HepG2 (cell line): ENCODE measurements around the gene EMID1. TPM values are rescaled to one million over a fixed set of nuclear protein-coding genes. Genes with fewer than 3 reads are reported as not detected.

Experiments
- ADNP ChIP-seq: sonication (generic); formaldehyde crosslinking; IDR thresholded peaks from 2 replicates; pipeline ENCODE4 v1.4.0; 2020; ENCODE audit warnings: missing genetic modification reagents
- CSRNP1 ChIP-seq: sonication (generic); formaldehyde crosslinking; IDR thresholded peaks from 2 replicates; pipeline ENCODE4 v1.8.1; 2023; ENCODE audit warnings: mild to moderate bottlenecking, missing genetic modification reagents
- FOXK2 ChIP-seq: fragments of 450-650 bp; IDR thresholded peaks from 2 replicates; pipeline ENCODE4 v1.6.1; 2016
- FOXM1 ChIP-seq: sonication (generic); formaldehyde crosslinking; IDR thresholded peaks from 2 replicates; pipeline ENCODE4 v1.5.0; 2020; ENCODE audit warnings: missing genetic modification reagents
- JDP2 ChIP-seq: sonication (generic); formaldehyde crosslinking; IDR thresholded peaks from 2 replicates; pipeline ENCODE4 v1.8.1; 2022; ENCODE audit warnings: missing genetic modification reagents, borderline replicate concordance
- KAT8 ChIP-seq: IDR thresholded peaks from 2 replicates; pipeline ENCODE4 v1.6.1; 2016; ENCODE audit warnings: missing genetic modification reagents, missing compliant biosample characterization
- MAFK ChIP-seq, 2 experiments: IDR thresholded peaks in 1 of 2; conservative IDR thresholded peaks in 1 of 2; 2 replicates each; pipeline ENCODE4 v1.6.1; 2011; ENCODE audit warnings: improper control_type of control experiment in 2 of 2, low read length in 2 of 2
- NFIB ChIP-seq: sonication (generic); formaldehyde crosslinking; IDR thresholded peaks from 2 replicates; pipeline ENCODE4 v1.9.0; 2021; ENCODE audit warnings: missing genetic modification reagents, mild to moderate bottlenecking, borderline replicate concordance
- PCBP2 ChIP-seq: fragments of 200-400 bp; formaldehyde crosslinking; optimal IDR thresholded peaks from 2 replicates; pipeline ENCODE3; 2018; ENCODE audit warnings: low read length, low read depth; ENCODE audit not compliant: poor library complexity, severe bottlenecking
- PHF5A ChIP-seq: IDR thresholded peaks from one replicate; pipeline ENCODE4 v1.6.1; 2018; ENCODE audit warnings: low read depth, missing genetic modification reagents; ENCODE audit not compliant: unreplicated experiment
- RBM22 ChIP-seq: fragments of 200-400 bp; formaldehyde crosslinking; optimal IDR thresholded peaks from 2 replicates; pipeline ENCODE3; 2017; ENCODE audit warnings: mild to moderate bottlenecking, low read length, moderate library complexity
- SOX6 ChIP-seq, 2 experiments: fragments of 450-650 bp in 1 of 2; sonication (generic) in 1 of 2; formaldehyde crosslinking in 1 of 2; IDR thresholded peaks; 2 replicates each; pipeline versions ENCODE4 v1.4.0 to v1.6.1; 2017 to 2020; ENCODE audit warnings: antibody characterized with exemption in 1 of 2, mild to moderate bottlenecking in 1 of 2, missing genetic modification reagents in 1 of 2
- TCF7 ChIP-seq: sonication (generic); IDR thresholded peaks from 2 replicates; pipeline ENCODE4 v1.6.1; 2016; ENCODE audit warnings: antibody characterized with exemption, low read depth
- TFDP2 ChIP-seq: sonication (generic); formaldehyde crosslinking; IDR thresholded peaks from 2 replicates; pipeline ENCODE4 v1.4.0; 2020; ENCODE audit warnings: missing genetic modification reagents
- ZMAT5 ChIP-seq: sonication (generic); formaldehyde crosslinking; IDR thresholded peaks from 2 replicates; pipeline ENCODE4 v1.5.0; 2020; ENCODE audit warnings: mild to moderate bottlenecking, low read depth, missing genetic modification reagents, borderline replicate concordance
- ZNF331 ChIP-seq: sonication (generic); formaldehyde crosslinking; IDR thresholded peaks from 2 replicates; pipeline ENCODE4 v1.4.0; 2020; ENCODE audit warnings: missing genetic modification reagents
- ZNF343 ChIP-seq: sonication (generic); formaldehyde crosslinking; IDR thresholded peaks from 2 replicates; pipeline ENCODE4 v1.4.0; 2020; ENCODE audit warnings: mild to moderate bottlenecking, missing genetic modification reagents
- ZNF597 ChIP-seq: sonication (generic); formaldehyde crosslinking; IDR thresholded peaks from 2 replicates; pipeline ENCODE4 v1.5.0; 2020; ENCODE audit warnings: missing genetic modification reagents
- ZNF615 ChIP-seq: sonication (generic); formaldehyde crosslinking; IDR thresholded peaks from 2 replicates; pipeline ENCODE4 v1.5.0; 2020; ENCODE audit warnings: mild to moderate bottlenecking, missing genetic modification reagents, borderline replicate concordance
- ZNF629 ChIP-seq: sonication (generic); formaldehyde crosslinking; conservative IDR thresholded peaks from 2 replicates; pipeline ENCODE4 v1.5.0; 2020; ENCODE audit warnings: missing genetic modification reagents
- ZNF704 ChIP-seq: sonication (generic); formaldehyde crosslinking; IDR thresholded peaks from 2 replicates; pipeline ENCODE4 v1.8.1; 2023; ENCODE audit warnings: mild to moderate bottlenecking, inconsistent platforms, moderate library complexity, missing genetic modification reagents, borderline replicate concordance
- ZNF710 ChIP-seq: sonication (generic); formaldehyde crosslinking; IDR thresholded peaks from 2 replicates; pipeline ENCODE4 v1.5.0; 2020; ENCODE audit warnings: mild to moderate bottlenecking, missing genetic modification reagents, borderline replicate concordance
- polyA plus RNA-seq, 8 experiments: library from polyadenylated mRNA; depleted of rRNA in 3 of 8; stranded (reverse) in 7 of 8; unstranded in 1 of 8; fragments of >200 nt; fragmentation: Illumina TruSeq in 4 of 8; extraction: Trizol in 4 of 8; gene quantifications; 2 replicates each; pipeline versions ENCODE4 v1.2.1 to v1.2.3, GENCODE V29; 2011 to 2016; ENCODE audit warnings: low read depth in 4 of 8, missing spikeins in 1 of 8, mixed read lengths in 1 of 8; ENCODE audit not compliant: insufficient read depth in 1 of 8
- total RNA-seq, 5 experiments: library from RNA; depleted of rRNA; stranded (reverse); fragments of >200 nt; fragmentation: Illumina TruSeq; extraction: Trizol; gene quantifications; 2 replicates each; pipeline ENCODE4 v1.2.3, GENCODE V29; 2016; ENCODE audit warnings: low read depth in 1 of 5

EMID1 gene
- total and polyA plus RNA-seq, 2 of the 13 experiments (the other 11 are each of a cell fraction or from before 2014, with no cell fraction given) = 0.45 to 0.82 TPM

GRCh38 chr22:29267858-29268510 lies 62.3 kb downstream of the EMID1 start, which contains the start of the genes EWSR1 and RHBDD3 (continued):
- no peak for TF ChIP-seq SOX6 (IDR thresholded peaks at IDR 0.05)
- peak; percentile 69; the same call in 1 of the 2 replicates for TF ChIP-seq SOX6 (CRISPR knock-in tag; IDR thresholded peaks at IDR 0.05)
- TF ChIP-seq JDP2 (CRISPR knock-in tag) = no peak
- TF ChIP-seq ZNF615 = 0 out of 2 replicates have a peak, but pooled peaks have one; percentile 22
- TF ChIP-seq NFIB (CRISPR knock-in tag) = no peak
- no peak for TF ChIP-seq ZMAT5
- no peak; the same call in 1 of the 2 replicates for TF ChIP-seq ADNP
- TF ChIP-seq ZNF704 (CRISPR knock-in tag) = peak; percentile 34; the same call in 1 of the 2 replicates
- TF ChIP-seq ZNF331 (CRISPR knock-in tag) = peak; percentile 52
- no peak for TF ChIP-seq FOXM1 (CRISPR knock-in tag)
- TF ChIP-seq PHF5A (CRISPR knock-in tag) = no peak
- peak; percentile 83 for TF ChIP-seq KAT8
- no peak; the same call in 1 of the 2 replicates for TF ChIP-seq ZNF710 (CRISPR knock-in tag)
- no peak for TF ChIP-seq TCF7
- no peak for TF ChIP-seq ZNF629
- TF ChIP-seq FOXK2 = peak; percentile 99
- TF ChIP-seq CSRNP1 = no peak
- peak; percentile 53 to 57 for TF ChIP-seq MAFK (conservative IDR thresholded peaks at IDR 0.05 in 1 of 2, IDR thresholded peaks at IDR 0.05 in 1 of 2; ENCODE audit: low read length in 2 of 2)
- TF ChIP-seq RBM22 = no peak
- peak; percentile 42; the same call in 1 of the 2 replicates for TF ChIP-seq TFDP2 (CRISPR knock-in tag)
- TF ChIP-seq ZNF343 (CRISPR knock-in tag) = no peak
- no peak for TF ChIP-seq PCBP2
- TF ChIP-seq ZNF597 = no peak
